Ishikawa (cell line): ENCODE data around the gene PPIP5K2.

Source experiments
- CEBPB ChIP-seq: IDR thresholded peaks from 2 replicates; pipeline ENCODE4 v1.6.1; 2012
- CREB1 ChIP-seq: IDR thresholded peaks from 2 replicates; pipeline ENCODE4 v1.6.1; 2012; ENCODE audit warnings: low read depth
- MAX ChIP-seq: IDR thresholded peaks from 2 replicates; pipeline ENCODE4 v1.6.1; 2012
- REST ChIP-seq: IDR thresholded peaks from 2 replicates; pipeline ENCODE4 v1.6.1; 2012; ENCODE audit warnings: low read depth, mild to moderate bottlenecking
- TEAD4 ChIP-seq: IDR thresholded peaks from 2 replicates; pipeline ENCODE4 v1.6.1; 2012
- YY1 ChIP-seq: IDR thresholded peaks from 2 replicates; pipeline ENCODE4 v1.6.1; 2012; ENCODE audit warnings: low read depth
- ZBTB7A ChIP-seq: IDR thresholded peaks from 2 replicates; pipeline ENCODE4 v1.6.1; 2012; ENCODE audit warnings: low read depth

GRCh38 chr5:103133231-103133630 is 13.1 kb downstream of the PPIP5K2 start:
- no peak for TF ChIP-seq MAX
- TF ChIP-seq ZBTB7A = no peak
- no peak for TF ChIP-seq YY1
- TF ChIP-seq REST = no peak
- TF ChIP-seq TEAD4 = no peak
- TF ChIP-seq CEBPB = no peak
- TF ChIP-seq CREB1 = no peak
